SIG-M5 treated with dmso at 0.1 percent for 504 hours (cell line): ENCODE results near the gene TUBB2A.
"Not testable (repeated sequence)": the region's sequence is repeated elsewhere in the genome, so short reads cannot be mapped to it uniquely, and the experiment has no call there.

Source experiments
- DNase-seq: peaks from one replicate; lab custom pipeline; 2025; ENCODE audit not compliant: unreplicated experiment; lab: John Stamatoyannopoulos, UW

Gene TUBB2A

GRCh38 chr6:3156184-3157130 lies 887 bp downstream of the TUBB2A start:
- DNase-seq = not testable (repeated sequence)

- not testable (repeated sequence) for DNase-seq
Observed at GRCh38 chr6:3155416-3155815, 1.9 kb downstream of the TUBB2A start.

- DNase-seq = no peak
Observed at GRCh38 chr6:3152689-3153088, 4.7 kb downstream of the TUBB2A start.

- DNase-seq = no peak
Observed at GRCh38 chr6:3151691-3152090, 5.7 kb downstream of the TUBB2A start.

GRCh38 chr6:3147914-3148757 lies 9.2 kb downstream of the TUBB2A start:
- DNase-seq = no peak

- no peak for DNase-seq
Observed at GRCh38 chr6:3144571-3144970, 12.8 kb downstream of the TUBB2A start.

- DNase-seq = no peak
Observed at GRCh38 chr6:3143158-3143557, 14.2 kb downstream of the TUBB2A start.

- DNase-seq = no peak
Observed at GRCh38 chr6:3142536-3142935, 14.8 kb downstream of the TUBB2A start.

GRCh38 chr6:3140201-3140600 lies 17.1 kb downstream of the TUBB2A start:
- no peak for DNase-seq

- peak; percentile 70 for DNase-seq
Observed at GRCh38 chr6:3139090-3139903, 18.0 kb downstream of the TUBB2A start.

GRCh38 chr6:3138341-3138740 lies 19.0 kb downstream of the TUBB2A start:
- peak; percentile 6 for DNase-seq

- DNase-seq = not testable (repeated sequence)
Observed at GRCh38 chr6:3137873-3138272, 19.5 kb downstream of the TUBB2A start.

- DNase-seq = no peak
Observed at GRCh38 chr6:3137057-3137777, 20.1 kb downstream of the TUBB2A start.

GRCh38 chr6:3136292-3137011 lies 20.9 kb downstream of the TUBB2A start:
- DNase-seq = no peak

GRCh38 chr6:3135668-3136291 lies 21.6 kb downstream of the TUBB2A start:
- DNase-seq = no peak

GRCh38 chr6:3133515-3133914 lies 23.8 kb downstream of the TUBB2A start:
- no peak for DNase-seq

- DNase-seq = no peak
Observed at GRCh38 chr6:3131695-3132094, 25.6 kb downstream of the TUBB2A start.

GRCh38 chr6:3128356-3129108 lies 28.8 kb downstream of the TUBB2A start:
- no peak for DNase-seq

- no peak for DNase-seq
Observed at GRCh38 chr6:3125815-3126214, 31.5 kb downstream of the TUBB2A start.
